Measurements from ENCODE around the gene RTCB.
A peak's percentile ranks its signal among the peaks of the same experiment; 100 is the strongest.
"Not testable (repeated sequence)": the region's sequence is repeated elsewhere in the genome, so short reads cannot be mapped to it uniquely, and the experiment has no call there.

RTCB gene

DNA sequence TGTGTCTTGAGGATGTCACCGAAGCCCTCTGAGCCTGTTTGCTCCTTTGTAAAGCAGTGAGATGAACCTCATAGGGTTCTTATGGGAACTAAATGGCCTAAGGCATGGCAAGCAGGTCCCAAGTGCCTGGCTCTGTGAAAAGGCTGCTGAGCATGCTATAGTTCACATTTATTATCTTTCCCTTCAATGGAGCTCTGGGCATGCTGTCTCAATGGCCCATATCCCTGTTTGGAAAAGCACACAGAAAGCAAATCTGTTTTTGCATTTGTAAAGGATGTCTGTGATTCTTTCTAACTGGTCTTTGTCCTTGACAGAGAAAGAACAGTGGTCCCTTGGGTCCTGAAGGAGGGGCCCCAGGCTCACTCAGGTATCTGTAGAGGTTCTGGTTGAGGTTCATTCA, 26.4 kb downstream of the RTCB start:
- no peak for DNase-seq

DNA sequence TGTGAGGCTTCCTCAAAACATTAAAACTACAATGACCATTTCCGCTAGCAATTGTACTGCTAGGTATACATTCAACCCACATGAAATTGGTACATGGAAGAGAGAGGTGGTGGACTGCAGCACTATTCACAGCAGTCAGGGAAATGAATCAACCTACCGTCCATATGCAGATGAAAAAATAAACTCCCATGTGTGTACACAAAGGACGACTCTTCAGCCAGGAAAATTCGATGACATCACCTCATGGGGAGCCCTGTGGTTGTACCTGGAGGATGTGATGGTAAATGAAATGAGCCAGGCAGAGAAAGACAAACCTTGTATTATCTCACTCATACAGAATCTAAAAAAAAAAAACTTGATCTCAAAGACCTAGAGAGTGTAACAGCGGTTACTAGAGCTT, 31.1 kb downstream of the RTCB start:
- DNase-seq: no peak

DNA sequence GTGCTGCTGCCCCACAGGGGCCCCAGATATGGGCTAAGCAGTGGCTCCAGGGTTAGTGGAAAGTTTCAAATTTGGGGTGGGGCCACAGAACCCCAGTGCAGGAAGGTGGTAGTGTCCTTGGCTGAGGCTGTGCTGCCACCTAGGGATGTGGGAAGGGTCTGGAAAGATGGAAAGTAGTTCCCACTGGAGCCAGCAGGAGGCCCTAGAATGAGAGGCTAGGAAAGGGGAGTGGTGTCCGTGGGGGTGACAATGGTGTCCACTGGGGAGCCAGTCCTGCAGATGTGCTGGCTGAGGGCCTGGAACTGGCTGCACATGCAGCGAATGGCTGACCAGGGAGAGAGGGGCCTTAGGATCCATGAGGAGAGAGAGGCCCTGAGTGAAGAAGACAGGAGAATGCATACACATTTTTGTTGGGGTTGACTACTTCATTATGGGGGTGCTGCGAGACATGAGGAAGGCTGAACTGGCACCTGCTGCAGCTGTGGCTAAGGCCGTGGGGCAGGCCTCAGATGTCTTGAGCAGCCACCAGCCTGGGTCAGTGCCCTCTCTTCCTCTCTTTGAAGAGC, 33.3 kb downstream of the RTCB start:
- peak; percentile 32 for DNase-seq

GRCh38 chr22:32376681-32377080, 35.4 kb downstream of the RTCB start:
- DNase-seq: no peak

DNA sequence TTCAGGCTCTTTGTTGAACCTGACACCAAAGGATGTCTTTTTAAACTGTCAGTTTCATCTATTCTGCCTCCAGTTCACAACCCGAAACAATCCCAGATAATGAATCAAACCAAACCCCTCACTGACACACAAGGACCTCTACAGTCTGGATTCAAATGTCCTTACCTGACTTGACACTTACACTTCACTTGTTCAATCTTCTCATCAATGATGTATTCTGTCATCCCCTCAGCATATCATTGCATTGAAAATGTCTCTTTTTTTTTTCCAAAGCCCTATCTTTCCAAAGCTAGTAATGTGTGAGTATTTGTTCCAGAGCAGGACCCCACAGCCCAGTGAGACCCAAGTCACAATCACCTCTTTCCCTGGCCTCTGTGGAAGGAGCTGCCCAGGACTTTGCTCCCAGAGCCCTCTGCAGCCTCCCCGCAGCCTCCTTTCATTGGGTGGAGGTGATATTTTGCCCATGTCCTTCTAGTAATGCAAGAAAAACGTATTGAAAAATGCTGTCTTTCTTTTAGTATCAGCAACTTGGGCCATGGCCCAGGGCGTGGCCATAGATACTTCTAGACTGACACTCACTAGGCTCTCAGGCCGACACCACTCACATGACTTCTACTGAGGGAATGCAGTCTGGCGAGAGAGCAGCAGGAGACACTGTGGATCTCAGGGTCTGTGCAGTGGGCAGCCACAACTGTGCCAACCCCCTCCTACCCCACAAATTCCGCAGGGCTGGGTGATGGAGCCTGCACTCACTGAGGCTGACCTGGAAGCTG, 36.2 kb downstream of the RTCB start:
- no peak for DNase-seq

- DNase-seq: no peak
Observed at GRCh38 chr22:32364210-32364609, 47.8 kb downstream of the RTCB start.

- DNase-seq: no peak
Observed at GRCh38 chr22:32361257-32361656, 50.8 kb downstream of the RTCB start.

DNA sequence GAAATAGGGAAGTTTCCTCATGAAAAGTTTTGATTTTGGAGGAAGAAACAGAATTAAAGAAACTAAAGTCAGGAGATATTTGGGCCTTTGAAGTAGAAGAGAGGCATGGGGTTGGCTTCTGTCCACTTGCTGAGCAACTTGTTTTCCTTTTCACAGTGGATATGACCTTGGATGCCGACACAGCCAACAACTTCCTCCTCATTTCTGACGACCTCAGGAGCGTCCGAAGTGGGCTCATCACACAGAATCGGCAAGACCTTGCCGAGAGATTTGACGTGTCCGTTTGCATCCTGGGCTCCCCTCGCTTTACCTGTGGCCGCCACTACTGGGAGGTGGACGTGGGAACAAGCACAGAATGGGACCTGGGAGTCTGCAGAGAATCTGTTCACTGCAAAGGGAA, 52.0 kb downstream of the RTCB start:
- not testable (repeated sequence) for DNase-seq

GRCh38 chr22:32357567-32357966, 54.5 kb downstream of the RTCB start, which contains the start of gene RFPL3:
Gene RFPL3, plus strand, starts transcription at chr22:32357867. Its CDS starts 205 bp downstream, at chr22:32358072.
- peak; percentile 12 for DNase-seq

DNA sequence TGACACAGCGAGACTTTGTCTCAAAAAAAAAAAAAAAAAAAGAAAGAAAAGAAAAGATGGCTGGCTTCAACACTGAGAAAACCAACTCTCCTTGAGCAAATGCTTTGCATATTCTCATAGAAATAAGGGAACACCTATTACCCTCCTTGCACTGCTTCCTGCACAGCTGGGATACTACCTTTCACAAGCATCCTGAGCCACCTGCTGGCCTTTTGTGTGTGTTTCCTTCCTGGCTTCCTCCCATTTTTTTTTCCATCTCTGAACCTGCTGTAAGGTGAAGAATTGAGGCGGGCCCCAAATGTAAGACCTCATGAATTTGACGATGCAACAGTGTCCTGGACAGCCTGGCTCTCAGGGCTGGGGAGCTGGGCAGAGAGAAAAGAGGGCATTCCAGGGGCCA, 56.3 kb downstream of the RTCB start:
- no peak for DNase-seq

DNA sequence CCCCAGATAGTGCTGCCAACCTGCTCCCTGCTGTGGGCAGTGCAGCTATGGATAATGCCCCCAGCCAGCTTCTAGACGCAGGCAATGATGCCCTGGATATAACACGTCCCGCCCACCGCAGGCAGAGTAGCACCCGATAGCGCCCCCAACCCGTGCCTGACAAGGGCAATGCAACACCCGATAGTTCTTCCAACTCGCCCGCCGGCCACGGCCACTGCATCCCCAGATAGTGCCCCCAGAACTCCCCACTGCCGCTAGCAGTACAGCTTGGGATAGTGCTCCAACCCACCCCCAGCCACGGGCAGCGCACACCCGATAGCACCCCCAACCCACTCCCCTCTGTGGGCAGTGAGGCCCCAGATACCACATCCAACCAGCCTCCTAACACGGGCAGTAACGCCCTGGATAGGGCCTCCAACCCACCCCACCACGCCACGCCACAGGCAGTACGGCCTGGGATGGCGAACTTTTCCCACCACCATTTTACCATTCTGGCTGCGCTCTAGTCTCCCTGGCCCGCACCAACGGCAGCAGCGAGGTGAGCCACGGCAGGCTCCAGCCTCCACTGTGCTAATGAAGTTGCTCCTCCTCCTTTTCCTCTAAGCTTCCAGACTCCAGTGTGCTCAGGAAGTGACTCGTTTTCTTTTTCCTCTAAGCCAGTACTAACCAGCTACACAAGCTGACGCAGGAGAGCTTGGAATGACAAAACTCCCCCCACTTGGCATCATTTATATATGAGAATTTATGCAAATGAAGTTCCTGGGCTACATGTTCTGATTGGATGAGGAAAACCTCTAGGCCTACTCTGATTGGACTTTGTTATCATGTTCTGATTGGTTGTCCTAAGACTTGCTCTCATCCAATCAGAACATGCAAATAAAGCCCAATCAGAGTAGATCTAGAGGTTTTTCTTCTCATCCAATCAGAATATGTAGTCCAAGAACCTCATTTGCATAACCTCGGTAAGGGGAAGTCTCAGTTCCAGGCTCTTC, 57.4 kb downstream of the RTCB start:
- DNase-seq: peak; percentile 69

DNA sequence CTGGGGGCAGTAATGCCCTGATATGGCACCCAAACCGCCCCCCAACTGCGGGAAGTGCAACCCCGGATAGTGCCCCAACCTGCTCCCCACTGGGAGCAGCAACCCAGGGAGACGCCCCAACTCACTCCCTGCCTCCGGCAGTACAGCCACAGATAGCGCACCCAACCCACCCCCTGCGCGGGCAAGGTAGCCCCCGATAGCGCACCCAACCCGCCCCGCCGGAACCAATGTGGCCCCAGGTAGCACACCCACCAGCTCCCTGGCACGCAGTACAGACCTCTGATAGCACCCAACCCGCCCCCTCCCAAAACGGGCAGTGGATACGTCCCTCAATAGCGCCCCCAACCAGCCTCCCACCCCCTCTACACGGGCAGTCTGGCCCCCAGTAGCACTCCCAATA, 58.2 kb downstream of the RTCB start:
- no peak for DNase-seq

GRCh38 chr22:32353292-32353691, 58.8 kb downstream of the RTCB start:
- no peak for DNase-seq

DNA sequence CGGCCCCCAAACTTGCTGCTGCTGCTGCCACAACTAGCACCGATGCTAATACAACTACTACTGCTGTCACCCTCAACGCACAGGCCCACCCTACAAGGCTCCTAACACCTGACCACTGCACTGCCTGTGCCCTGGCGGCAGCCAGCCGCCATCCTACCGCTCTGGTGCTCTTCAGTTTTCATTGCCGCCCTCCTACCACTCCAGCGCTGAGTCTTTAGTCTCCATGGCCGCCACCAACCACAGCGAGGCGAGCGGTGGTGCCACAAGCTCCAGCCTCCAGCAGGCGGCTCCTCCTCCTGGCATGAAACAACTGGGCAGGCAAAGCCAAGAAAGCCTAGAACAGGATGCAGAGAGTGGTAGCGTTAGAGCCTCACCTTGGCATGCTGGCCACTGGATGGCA, 59.4 kb downstream of the RTCB start:
- no peak for DNase-seq

DNA sequence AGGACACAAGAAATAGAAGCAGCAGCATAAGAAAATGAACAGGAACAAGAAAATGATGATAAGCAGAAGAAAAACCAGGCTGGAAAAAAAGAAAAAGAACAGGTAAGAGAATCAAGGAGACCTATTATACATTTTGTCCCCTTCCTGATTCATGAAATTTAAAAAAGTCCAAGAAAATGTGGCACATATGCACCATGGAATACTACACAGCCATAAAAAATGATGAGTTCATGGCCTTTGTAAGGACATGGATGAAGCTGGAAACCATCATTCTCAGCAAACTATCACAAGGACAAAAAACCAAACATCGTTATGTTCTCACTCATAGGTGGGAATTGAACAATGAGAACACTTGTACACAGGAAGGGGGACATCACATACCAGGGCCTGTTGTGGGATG, 60.2 kb downstream of the RTCB start:
- DNase-seq: not testable (repeated sequence)

GRCh38 chr22:32348031-32348611, 63.9 kb downstream of the RTCB start:
- no peak for DNase-seq

DNA sequence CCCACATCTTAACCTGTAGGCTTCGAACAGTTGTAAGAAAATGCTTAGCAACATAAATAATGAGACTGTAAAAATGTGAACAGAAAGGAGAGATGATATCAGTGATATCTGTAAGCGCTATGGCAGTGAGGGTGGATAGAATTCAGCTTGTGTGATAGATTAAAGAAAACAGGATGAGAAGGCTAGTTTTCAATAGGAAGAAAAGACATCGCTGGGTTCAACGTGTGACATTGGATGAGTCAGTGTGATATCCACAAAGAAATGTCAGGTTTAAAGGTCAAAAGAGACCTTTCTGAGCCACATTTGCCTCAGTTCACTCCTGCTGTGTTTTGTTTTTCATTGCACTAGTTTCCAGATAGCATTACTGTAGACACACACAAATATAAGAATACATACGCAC, 68.1 kb downstream of the RTCB start:
- no peak for DNase-seq

DNA sequence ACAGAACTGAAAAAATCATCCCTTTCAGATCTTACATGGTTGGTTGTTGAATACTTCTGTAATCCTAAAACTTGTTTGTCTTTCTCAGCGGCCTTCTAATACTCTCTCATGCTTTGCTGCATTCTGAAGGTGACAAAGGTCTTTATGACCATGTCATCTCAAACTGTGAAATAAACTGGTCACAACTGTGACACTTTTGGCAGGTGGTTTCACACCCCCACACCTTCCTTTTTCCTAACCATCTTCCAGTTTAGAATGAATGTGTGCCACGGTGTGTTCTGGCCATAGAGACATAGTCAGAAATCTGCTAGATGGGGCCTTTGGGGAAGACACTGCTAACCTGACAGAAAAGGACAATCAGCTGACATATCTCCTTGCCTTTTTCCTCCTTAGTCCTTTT, 69.1 kb downstream of the RTCB start:
- DNase-seq: no peak

- DNase-seq: no peak
Observed at GRCh38 chr22:32341122-32341740, 70.8 kb downstream of the RTCB start.

GRCh38 chr22:32340411-32340810, 71.6 kb downstream of the RTCB start:
- DNase-seq: no peak

DNA sequence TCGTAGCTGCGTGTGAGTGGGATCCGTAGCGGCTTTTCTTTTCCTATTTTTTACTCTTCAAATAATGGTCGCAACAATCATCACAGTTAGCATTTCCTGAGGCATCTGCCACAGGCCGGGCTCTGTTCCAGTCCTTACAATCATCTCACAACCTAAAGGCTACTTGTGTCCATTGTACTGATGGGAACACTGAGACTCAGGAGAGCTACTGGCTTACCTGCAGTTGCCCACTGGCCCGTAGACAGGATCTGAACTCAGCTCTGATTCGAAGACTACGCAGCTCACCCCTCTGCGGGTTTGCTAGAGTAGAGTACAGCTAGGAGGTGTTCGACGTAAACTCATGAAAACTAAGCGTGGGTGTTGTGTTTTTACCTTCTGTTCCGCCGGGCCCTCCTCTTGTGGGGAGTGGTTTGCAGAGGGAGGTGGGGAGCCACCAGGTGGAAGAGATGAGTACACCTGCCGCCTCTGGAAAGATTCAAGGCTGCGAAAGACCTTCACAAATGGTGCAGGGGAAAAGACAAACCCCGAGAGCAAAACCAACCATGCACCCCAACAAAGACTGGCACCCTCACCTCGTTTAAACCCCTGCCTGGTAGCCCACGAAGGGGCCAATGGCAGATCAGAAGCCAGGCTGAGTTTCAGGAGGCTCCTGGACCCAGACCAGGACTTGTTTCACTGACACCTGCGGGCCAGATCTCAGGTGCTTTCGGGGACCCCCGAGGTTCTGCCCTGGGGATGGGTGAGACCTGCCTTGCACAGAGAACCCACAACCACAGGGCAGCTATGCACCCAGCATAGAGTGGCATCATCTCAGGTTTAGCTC, 72.6 kb downstream of the RTCB start:
- no peak for DNase-seq

- no peak for DNase-seq
Observed at GRCh38 chr22:32338757-32339156, 73.3 kb downstream of the RTCB start.
